Activated CD4-positive, alpha-beta T cell treated with anti-CD3 and anti-CD28 coated beads, Interleukin-2, amount 50 U/mL, for 4 hours (primary cell): ENCODE measurements around the gene TMEM163.
"Not testable (repeated sequence)": the region's sequence is repeated elsewhere in the genome, so short reads cannot be mapped to it uniquely, and the experiment has no call there.

Experiments
- DNase-seq, 2 experiments: peaks; one replicate each; pipeline ENCODE4 v3.0.0-alpha.2; 2020

Gene TMEM163

GRCh38 chr2:134660626-134661402 is 58.0 kb downstream of the TMEM163 start:
- DNase-seq = no peak

GRCh38 chr2:134659724-134660123 is 59.1 kb downstream of the TMEM163 start:
- no peak for DNase-seq

- DNase-seq = peak in 1 of 2 experiments; percentile 13
Measured at GRCh38 chr2:134657650-134658250, 61.0 kb downstream of the TMEM163 start.

- not testable (repeated sequence) for DNase-seq
Measured at GRCh38 chr2:134656391-134656790, 62.4 kb downstream of the TMEM163 start.

GRCh38 chr2:134648586-134648985 is 70.2 kb downstream of the TMEM163 start:
- DNase-seq = no peak

- no peak for DNase-seq
Measured at GRCh38 chr2:134647607-134648256, 71.1 kb downstream of the TMEM163 start.

GRCh38 chr2:134642938-134643337 is 75.9 kb downstream of the TMEM163 start:
- DNase-seq = no peak

GRCh38 chr2:134640494-134640893 is 78.3 kb downstream of the TMEM163 start:
- no peak for DNase-seq

GRCh38 chr2:134639265-134639664 is 79.5 kb downstream of the TMEM163 start:
- DNase-seq = no peak

GRCh38 chr2:134636714-134637113 is 82.1 kb downstream of the TMEM163 start:
- no peak for DNase-seq

GRCh38 chr2:134634054-134634753 is 84.6 kb downstream of the TMEM163 start:
- DNase-seq = no peak

GRCh38 chr2:134630504-134631159 is 88.2 kb downstream of the TMEM163 start:
- DNase-seq = no peak

- DNase-seq = no peak
Measured at GRCh38 chr2:134628453-134628852, 90.3 kb downstream of the TMEM163 start.

- no peak for DNase-seq
Measured at GRCh38 chr2:134626781-134627180, 92.0 kb downstream of the TMEM163 start.

GRCh38 chr2:134625311-134625710 is 93.5 kb downstream of the TMEM163 start:
- DNase-seq = no peak

GRCh38 chr2:134623796-134624195 is 95.0 kb downstream of the TMEM163 start:
- no peak for DNase-seq

GRCh38 chr2:134623046-134623445 is 95.8 kb downstream of the TMEM163 start:
- no peak for DNase-seq

- DNase-seq = no peak
Measured at GRCh38 chr2:134621939-134622705, 96.7 kb downstream of the TMEM163 start.

- no peak for DNase-seq
Measured at GRCh38 chr2:134619250-134619649, 99.5 kb downstream of the TMEM163 start.

- DNase-seq = not testable (repeated sequence)
Measured at GRCh38 chr2:134615480-134615879, 103.3 kb downstream of the TMEM163 start.

GRCh38 chr2:134611316-134611715 is 107.5 kb downstream of the TMEM163 start:
- DNase-seq = no peak

GRCh38 chr2:134610871-134611270 is 107.9 kb downstream of the TMEM163 start:
- no peak for DNase-seq
